Activated naive CD4-positive, alpha-beta T cell treated with anti-CD3 and anti-CD28 coated beads for 36 hours (primary cell): ENCODE measurements around the gene NSMF. TPM values are rescaled to one million over a fixed set of nuclear protein-coding genes. Genes with fewer than 3 reads are reported as not detected.

Experiments
- CTCF ChIA-PET: fragments of 350-600 bp; sonication (Branson Sonifier 250); formaldehyde crosslinking; loops from one replicate; lab custom pipeline; 2021; ENCODE audit warnings: antibody characterized with exemption; lab: Charles Lee
- DNase-seq: peaks from one replicate; pipeline ENCODE4 v3.0.0-alpha.2; 2020
- H3K27ac Mint-ChIP-seq: one replicate; pipeline ENCODE4 v1.8.0; 2021; ENCODE audit warnings: mild to moderate bottlenecking, mixed read lengths
- H3K27me3 Mint-ChIP-seq: one replicate; pipeline ENCODE4 v1.8.0; 2021; ENCODE audit warnings: low read depth, mixed read lengths
- H3K36me3 Mint-ChIP-seq: one replicate; pipeline ENCODE4 v1.8.0; 2021; ENCODE audit warnings: low read depth, mixed read lengths
- H3K4me1 Mint-ChIP-seq: one replicate; pipeline ENCODE4 v1.8.0; 2021; ENCODE audit warnings: low read depth, mixed read lengths
- H3K4me3 Mint-ChIP-seq: one replicate; pipeline ENCODE4 v1.8.0; 2021; ENCODE audit warnings: mild to moderate bottlenecking, moderate library complexity, mixed read lengths
- H3K9me3 Mint-ChIP-seq: one replicate; pipeline ENCODE4 v1.8.0; 2021; ENCODE audit warnings: mixed read lengths
- intact Hi-C: fragments of 100-400 bp; cut with micrococcal nuclease; formaldehyde crosslinking; loops from one replicate; pipeline ENCODE4 v1.15.1; 2023
- microRNA-seq: library from miRNA; unstranded; fragments of <30 nt; microRNA quantifications from one replicate; pipeline ENCODE4 v1.2.0, GENCODE V29; 2022; ENCODE audit warnings: borderline microRNAs expressed, borderline replicate concordance
- total RNA-seq, 2 experiments: library from RNA; stranded (reverse); gene quantifications; one replicate each; pipeline ENCODE4 v1.2.3, GENCODE V29; 2021

The NSMF gene
- total RNA-seq, 2 experiments from 2014 or later, result 33.2 to 35.7 TPM

GRCh38 chr9:137403269-137403668, 55.9 kb downstream of the NSMF start:
- CTCF ChIA-PET, result no interaction called here
- Mint-ChIP-seq H3K9me3 (no peaks in the 10 kb centered on the region), H3K4me1 (peaks cover 8% of the 10 kb centered on the region), H3K27ac (no peak overlapping the region), H3K4me3 (no peak overlapping the region), H3K27me3 (no peaks in the 10 kb centered on the region), H3K36me3 (peaks cover 3% of the 10 kb centered on the region)
- intact Hi-C loops, result no loop called here
- DNase-seq, result no peak

- Mint-ChIP-seq H3K36me3 (peaks cover 3% of the 10 kb centered on the region), H3K9me3 (no peaks in the 10 kb centered on the region), H3K27me3 (no peaks in the 10 kb centered on the region), H3K4me1 (peaks cover 13% of the 10 kb centered on the region), H3K27ac (no peak overlapping the region), H3K4me3 (no peak overlapping the region)
- intact Hi-C loops, result no loop called here
- CTCF ChIA-PET, result no interaction called here
- no peak for DNase-seq
These were observed 56.4 kb downstream of the NSMF start for GRCh38 chr9:137402746-137403145.

GRCh38 chr9:137398561-137399468, 60.3 kb downstream of the NSMF start:
- H3K9me3 Mint-ChIP-seq, result no peaks in the 10 kb centered on the region
- no peak overlapping the region for H3K27ac Mint-ChIP-seq
- H3K27me3 Mint-ChIP-seq, result no peaks in the 10 kb centered on the region
- peaks cover 3% of the 10 kb centered on the region for H3K36me3 Mint-ChIP-seq
- intact Hi-C loops, result no loop called here
- peaks cover 21% of the 10 kb centered on the region for H3K4me1 Mint-ChIP-seq
- no peak for DNase-seq
- no peak overlapping the region for H3K4me3 Mint-ChIP-seq
- CTCF ChIA-PET, result no interaction called here

- H3K9me3 Mint-ChIP-seq, result no peaks in the 10 kb centered on the region
- peak; percentile 77 for DNase-seq
- no peaks in the 10 kb centered on the region for H3K27me3 Mint-ChIP-seq
- intact Hi-C loops, result loop anchor here (2.0 kb wide), 1 partner anchor 13 kb away; no protein-coding TSS in a partner anchor
- H3K4me1 Mint-ChIP-seq, result peaks cover 21% of the 10 kb centered on the region
- peaks cover 3% of the 10 kb centered on the region for H3K36me3 Mint-ChIP-seq
- CTCF ChIA-PET, result interaction anchor here (0.6 kb wide), 1 partner anchor 479 kb away, joined by 3 read pairs; no protein-coding TSS in a partner anchor
- H3K4me3 Mint-ChIP-seq, result no peak overlapping the region
- peak overlapping the region; percentile 67 for H3K27ac Mint-ChIP-seq
These were observed 61.3 kb downstream of the NSMF start for GRCh38 chr9:137397675-137398423.

Small RNAs within 50 kb of the gene (microRNA-seq; reads per million reads assigned to microRNA genes)
- gene MIR7114, result 4.4 reads per million

Other genes with a start within 250 kb of the NSMF start
- gene RNF208, start 237.1 kb downstream of the NSMF start, total RNA-seq, result 1 to 10 TPM; 4.9 to 5.0 TPM
- gene CYSRT1, start 234.2 kb downstream of the NSMF start, total RNA-seq, result under 1 TPM; 0.17 to 0.26 TPM
- gene RNF224, start 231.8 kb downstream of the NSMF start, total RNA-seq, result not detected
- gene SLC34A3, start 228.4 kb downstream of the NSMF start, total RNA-seq, result not detected
- 100 to 1,000 TPM; 193 to 196 TPM for gene TUBB4B, start 218.0 kb downstream of the NSMF start, total RNA-seq
- not detected for gene STPG3, start 208.0 kb downstream of the NSMF start, total RNA-seq
- 10 to 100 TPM; 47.0 to 47.1 TPM for gene NELFB, start 204.0 kb downstream of the NSMF start, total RNA-seq
- 1 to 10 TPM in 1 of 2 experiments, under 1 TPM in 1; 0.93 to 1.1 TPM for gene TOR4A, start 181.6 kb downstream of the NSMF start, total RNA-seq
- 1 to 10 TPM; 1.8 to 2.2 TPM for gene NRARP, start 157.1 kb downstream of the NSMF start, total RNA-seq
- 10 to 100 TPM; 11.2 to 12.7 TPM for gene EXD3, start 36.2 kb downstream of the NSMF start, total RNA-seq
- gene NOXA1, start 35.9 kb downstream of the NSMF start, total RNA-seq, result 1 to 10 TPM; 1.0 to 1.2 TPM
- gene ENTPD8, start 18.0 kb downstream of the NSMF start, total RNA-seq, result not detected
- gene PNPLA7, start 91.1 kb upstream of the NSMF start, total RNA-seq, result 1 to 10 TPM; 2.8 to 3.1 TPM
- 10 to 100 TPM; 39.3 to 41.0 TPM for gene MRPL41, start 92.5 kb upstream of the NSMF start, total RNA-seq
- 10 to 100 TPM; 32.4 to 36.6 TPM for gene DPH7, start 119.6 kb upstream of the NSMF start, total RNA-seq
- 10 to 100 TPM; 50.9 to 52.5 TPM for gene ZMYND19, start 131.2 kb upstream of the NSMF start, total RNA-seq
- gene ARRDC1, start 146.4 kb upstream of the NSMF start, total RNA-seq, result 10 to 100 TPM; 19.1 to 21.4 TPM
- gene EHMT1, start 159.7 kb upstream of the NSMF start, total RNA-seq, result 10 to 100 TPM; 57.9 to 59.0 TPM